MCF 10A (cell line): ENCODE results near the gene CNN2. TPM values are rescaled to one million over a fixed set of nuclear protein-coding genes. Genes with fewer than 3 reads are reported as not detected.

Experiments used
- BruUV-seq: library from RNA; stranded (reverse); fragments of 400-500 nt; replicated peaks from 2 replicates; lab custom pipeline; 2021; lab: Mats Ljungman, UMichigan
- CTCF ChIA-PET: fragments of 300-600 bp; sonication (Branson Sonifier 250); formaldehyde crosslinking; extraction: SDS; loops from one replicate; lab custom pipeline; 2021; ENCODE audit warnings: antibody characterized with exemption, inconsistent platforms; lab: Yijun Ruan, JAX
- POLR2A ChIA-PET: fragments of 300-600, 350-650 bp; sonication (Branson Sonifier 250); formaldehyde crosslinking; extraction: SDS; loops from one replicate; lab custom pipeline; 2020; ENCODE audit warnings: antibody characterized with exemption, inconsistent platforms; lab: Yijun Ruan, JAX
- DNase-seq: peaks from one replicate; pipeline ENCODE4 v3.0.0-alpha.2; 2018; ENCODE audit not compliant: unreplicated experiment
- H3K27ac Mint-ChIP-seq: one replicate; pipeline ENCODE4 v1.8.0; 2022; ENCODE audit warnings: mild to moderate bottlenecking, low read depth, mixed read lengths; ENCODE audit not compliant: unreplicated experiment
- H3K27me3 Mint-ChIP-seq: one replicate; pipeline ENCODE4 v1.8.0; 2022; ENCODE audit warnings: mixed read lengths; ENCODE audit not compliant: insufficient read depth, unreplicated experiment
- H3K36me3 Mint-ChIP-seq: one replicate; pipeline ENCODE4 v1.8.0; 2022; ENCODE audit warnings: mild to moderate bottlenecking, moderate library complexity, mixed read lengths; ENCODE audit not compliant: insufficient read depth, unreplicated experiment
- H3K4me1 Mint-ChIP-seq: one replicate; pipeline ENCODE4 v1.8.0; 2022; ENCODE audit warnings: mixed read lengths; ENCODE audit not compliant: insufficient read depth, unreplicated experiment
- H3K4me3 Mint-ChIP-seq: one replicate; pipeline ENCODE4 v1.8.0; 2022; ENCODE audit warnings: mild to moderate bottlenecking, moderate library complexity, mixed read lengths; ENCODE audit not compliant: unreplicated experiment
- H3K9me3 Mint-ChIP-seq: one replicate; pipeline ENCODE4 v1.8.0; 2022; ENCODE audit warnings: mixed read lengths; ENCODE audit not compliant: unreplicated experiment
- CTCF ChIP-seq: fragments of 200-600 bp; IDR thresholded peaks from one replicate; pipeline ENCODE4 v1.8.0; 2022; ENCODE audit warnings: antibody characterized with exemption, mild to moderate bottlenecking; ENCODE audit not compliant: unreplicated experiment
- intact Hi-C: fragments of 100-400 bp; cut with micrococcal nuclease; formaldehyde crosslinking; loops from 2 replicates; pipeline ENCODE4 v1.14.1; 2022
- total RNA-seq: library from RNA; stranded (reverse); gene quantifications from 2 replicates; pipeline ENCODE4 v1.2.3, GENCODE V29; 2022

The CNN2 gene
- total RNA-seq, 1 experiment from 2014 or later, result 166 TPM

GRCh38 chr19:1082165-1082927, 55.9 kb downstream of the CNN2 start:
- Mint-ChIP-seq H3K9me3 (no peaks in the 10 kb centered on the region), H3K4me1 (peaks cover 6% of the 10 kb centered on the region), H3K4me3 (peak overlapping the region; percentile 58), H3K27me3 (no peaks in the 10 kb centered on the region), H3K27ac (no peak overlapping the region), H3K36me3 (peaks cover 42% of the 10 kb centered on the region)
- CTCF ChIA-PET, result interaction anchor here (0.6 to 2.0 kb wide), 2 partner anchors 31 to 141 kb away, joined by 3 to 6 read pairs; no protein-coding TSS in a partner anchor
- intact Hi-C loops, result no loop called here
- POLR2A ChIA-PET, result interaction anchor here (0.5 to 1.7 kb wide), 4 partner anchors 22 to 193 kb away, joined by 3 to 6 read pairs (median 4); partner anchors contain the start of genes CNN2 and FAM174C
- TF ChIP-seq CTCF, result no peak
- DNase-seq, result peak; percentile 91
- no TSS peak for BruUV-seq

- Mint-ChIP-seq H3K27me3 (no peaks in the 10 kb centered on the region), H3K36me3 (peaks cover 42% of the 10 kb centered on the region), H3K4me1 (peaks cover 6% of the 10 kb centered on the region), H3K4me3 (no peak overlapping the region), H3K27ac (no peak overlapping the region), H3K9me3 (no peaks in the 10 kb centered on the region)
- no TSS peak for BruUV-seq
- DNase-seq, result no peak
- no peak for TF ChIP-seq CTCF
- intact Hi-C loops, result no loop called here
- ChIA-PET POLR2A (interaction anchor here (0.8 to 3.8 kb wide), 6 partner anchors 8 to 56 kb away, joined by 3 to 19 read pairs (median 4); partner anchors contain the start of genes ARHGAP45 and CNN2), CTCF (interaction anchor here (0.6 kb wide), 1 partner anchor 30 kb away, joined by 3 read pairs; no protein-coding TSS in a partner anchor)
Measured at GRCh38 chr19:1082928-1083816, 56.8 kb downstream of the CNN2 start.

- intact Hi-C loops, result no loop called here
- no peak overlapping the region for H3K4me3 Mint-ChIP-seq
- H3K27me3 Mint-ChIP-seq, result no peaks in the 10 kb centered on the region
- ChIA-PET CTCF (interaction anchor here (1.0 kb wide), 1 partner anchor 10 kb away, joined by 3 read pairs; no protein-coding TSS in a partner anchor), POLR2A (interaction anchor here (0.7 to 3.8 kb wide), 7 partner anchors 9 to 288 kb away, joined by 3 to 19 read pairs (median 3); partner anchors contain the start of genes ARHGAP45, CNN2 and PTBP1)
- H3K4me1 Mint-ChIP-seq, result peaks cover 6% of the 10 kb centered on the region
- H3K27ac Mint-ChIP-seq, result no peak overlapping the region
- H3K9me3 Mint-ChIP-seq, result no peaks in the 10 kb centered on the region
- no peak for DNase-seq
- peaks cover 42% of the 10 kb centered on the region for H3K36me3 Mint-ChIP-seq
- no TSS peak for BruUV-seq
- no peak for TF ChIP-seq CTCF
Measured at GRCh38 chr19:1084024-1084868, 57.8 kb downstream of the CNN2 start.
